Measurements from ENCODE around the gene CHI3L1.

DNA sequence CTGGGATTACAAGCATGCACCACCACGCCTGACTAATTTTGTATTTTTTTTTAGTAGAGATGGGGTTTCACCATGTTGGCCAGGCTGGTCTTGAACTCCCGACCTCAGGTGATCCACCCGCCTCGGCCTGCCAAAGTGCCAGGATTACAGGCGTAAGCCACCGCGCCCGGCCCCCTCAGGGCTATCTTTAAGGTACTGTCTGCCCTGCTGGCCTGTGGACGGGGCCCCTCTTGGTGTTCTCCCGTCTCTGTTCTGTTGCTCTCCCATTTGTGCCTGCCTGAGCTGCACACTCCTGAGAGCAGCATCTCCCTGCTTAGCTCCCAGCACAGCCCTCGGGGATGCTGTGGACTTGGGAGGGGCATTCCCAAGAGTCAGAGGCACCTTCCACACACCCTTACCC, 24.8 kb downstream of the CHI3L1 start:
- TF ChIP-seq CTCF (IDR thresholded peaks at IDR 0.05 in 8 of 11, conservative IDR thresholded peaks at IDR 0.05 in 3 of 11) (no peak), POLR2A (IDR thresholded peaks at IDR 0.05) (no peak)
